GM19099 (cell line): ENCODE results near the gene ATP11B.

ENCODE experiments used
- POLR2A ChIP-seq: IDR thresholded peaks from 3 replicates; pipeline ENCODE4 v1.6.1; 2011; ENCODE audit warnings: low read depth; ENCODE audit not compliant: insufficient read length; ENCODE audit errors: extremely low read depth

ATP11B gene

DNA sequence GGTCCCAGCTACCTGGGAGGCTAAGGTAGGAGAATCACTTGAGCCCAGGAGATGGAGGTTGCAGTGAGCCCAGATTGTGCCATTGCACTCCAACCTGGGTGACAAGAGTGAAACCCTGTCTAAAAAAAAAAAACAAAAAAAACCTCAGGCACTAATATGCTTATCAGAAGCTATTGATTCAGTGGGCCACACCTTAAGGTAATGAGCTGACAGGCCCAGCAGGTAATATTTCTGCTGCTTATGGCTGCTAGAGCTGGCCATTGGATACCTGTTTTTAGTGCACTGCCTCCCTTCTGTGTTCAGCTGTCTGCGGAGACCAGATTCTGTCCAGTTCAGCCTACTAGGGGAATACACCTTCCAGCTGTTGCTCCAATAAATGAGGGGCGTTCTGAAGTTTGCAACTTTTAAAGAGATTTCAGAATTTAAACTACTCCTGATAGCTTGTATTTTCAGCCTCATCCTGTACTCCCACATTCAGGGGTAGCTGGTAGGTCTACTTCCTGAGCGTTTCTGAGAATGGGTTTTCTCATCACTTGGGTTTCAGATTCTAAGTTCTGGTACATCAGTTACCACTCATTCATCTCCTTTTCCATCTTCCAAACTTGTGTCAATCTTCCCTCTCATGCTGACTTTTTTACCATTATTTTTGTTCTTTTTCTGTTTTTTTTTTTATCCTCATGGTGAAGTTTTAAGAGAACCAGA lies 69.0 kb downstream of the ATP11B start:
- TF ChIP-seq POLR2A = no peak

DNA sequence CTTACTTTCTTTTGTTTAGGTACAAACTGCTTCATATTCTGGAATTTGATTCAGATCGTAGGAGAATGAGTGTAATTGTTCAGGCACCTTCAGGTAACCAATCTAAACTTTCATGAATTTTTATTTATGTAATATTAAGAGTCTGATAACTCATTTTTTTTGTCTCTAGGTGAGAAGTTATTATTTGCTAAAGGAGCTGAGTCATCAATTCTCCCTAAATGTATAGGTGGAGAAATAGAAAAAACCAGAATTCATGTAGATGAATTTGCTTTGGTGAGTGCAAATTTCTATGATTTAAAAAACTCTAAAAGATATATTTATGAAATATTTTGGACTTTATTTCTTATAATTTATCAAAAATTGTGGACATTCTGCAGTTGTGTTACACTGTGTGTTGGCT lies 75.8 kb downstream of the ATP11B start:
- no peak for TF ChIP-seq POLR2A

DNA sequence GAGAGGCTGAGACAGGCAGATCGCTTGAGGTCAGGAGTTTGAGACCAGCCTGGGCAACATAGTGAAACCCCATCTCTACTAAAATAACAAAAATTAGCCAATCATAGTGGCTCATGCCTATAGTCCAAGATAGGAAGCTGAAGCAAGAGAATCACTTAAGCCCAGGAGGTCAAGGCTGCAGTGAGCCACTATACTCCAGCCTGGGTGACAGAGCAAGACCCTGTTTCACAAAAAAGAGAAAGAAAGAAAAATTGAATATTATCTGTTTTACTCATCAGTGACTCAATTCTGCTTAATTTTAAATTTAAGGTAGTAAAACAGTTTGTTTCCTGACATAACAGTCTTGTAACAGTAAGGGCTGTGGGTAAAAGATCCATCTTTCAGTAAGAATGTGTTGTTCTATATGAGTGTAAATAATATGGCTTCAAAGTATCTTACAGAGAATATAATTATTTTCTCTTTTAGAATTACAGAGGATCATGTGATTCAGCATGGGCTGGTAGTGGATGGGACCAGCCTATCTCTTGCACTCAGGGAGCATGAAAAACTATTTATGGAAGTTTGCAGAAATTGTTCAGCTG lies 85.8 kb downstream of the ATP11B start:
- no peak for TF ChIP-seq POLR2A

DNA sequence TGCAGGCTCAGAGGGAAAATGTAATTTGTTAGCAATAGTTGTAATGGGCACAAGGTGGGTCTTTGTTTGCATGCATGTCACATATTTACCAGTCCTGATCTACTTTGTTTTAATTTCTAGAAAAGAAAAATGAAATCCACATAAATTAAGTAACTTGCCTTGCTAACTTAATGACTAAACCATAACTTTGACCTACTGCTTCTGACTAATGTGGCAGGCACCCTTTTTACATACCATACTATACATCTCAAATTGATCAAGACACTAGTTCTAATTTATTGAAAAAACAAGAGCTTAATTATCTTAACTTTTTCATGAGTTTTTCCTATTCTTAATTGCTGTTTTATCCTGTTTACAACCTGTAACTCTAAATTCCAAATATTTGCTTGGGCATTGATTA lies 93.2 kb downstream of the ATP11B start:
- TF ChIP-seq POLR2A = no peak

DNA sequence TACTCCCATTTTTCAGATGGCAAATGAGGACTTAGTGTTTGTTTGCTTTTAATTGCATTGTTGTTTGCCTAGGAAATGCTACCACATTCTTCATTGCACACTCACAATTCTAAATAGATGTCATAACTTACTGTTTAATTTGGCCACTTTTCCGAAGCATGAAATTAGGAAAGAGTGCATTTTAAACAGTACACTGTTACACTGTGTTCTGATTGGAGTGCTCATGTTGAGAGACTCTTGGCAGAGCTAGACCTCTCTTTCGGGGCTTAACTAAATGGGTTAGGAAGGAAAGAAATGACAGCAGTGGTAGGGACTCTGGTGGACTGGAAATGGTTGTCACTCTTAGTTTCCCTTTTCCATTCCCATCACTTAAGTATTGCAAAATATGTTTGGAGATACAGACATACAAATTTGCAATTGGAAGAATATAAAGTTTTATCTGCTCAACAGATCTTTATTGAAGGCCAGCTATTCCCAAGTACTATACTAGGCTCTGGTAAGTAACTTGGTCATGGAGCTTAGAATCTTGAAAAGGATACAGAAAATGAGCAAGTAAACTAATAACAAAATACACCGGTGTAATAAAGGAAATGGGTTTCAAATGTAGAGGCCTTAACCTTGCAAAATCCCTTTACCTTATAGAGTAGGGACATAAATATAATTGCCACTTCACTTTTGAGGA lies 96.8 kb downstream of the ATP11B start:
- no peak for TF ChIP-seq POLR2A

DNA sequence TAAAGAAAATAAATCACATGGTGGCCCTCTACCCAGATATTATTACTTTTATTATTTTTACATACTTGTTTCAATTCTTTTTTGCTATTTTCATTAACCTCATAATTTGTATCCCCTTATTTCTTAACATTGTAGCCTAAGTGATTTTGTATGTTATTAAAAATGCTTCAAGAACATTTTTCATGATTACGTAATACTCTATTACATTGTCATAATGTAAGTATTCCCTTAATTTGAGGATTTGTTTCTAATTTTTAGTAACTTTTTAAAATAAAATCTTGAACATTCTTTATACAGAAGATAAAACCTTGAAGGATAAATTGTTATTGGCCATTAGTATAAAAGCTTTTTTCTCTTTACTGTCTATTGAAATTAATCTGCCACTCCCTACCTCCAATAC lies 98.1 kb downstream of the ATP11B start:
- TF ChIP-seq POLR2A = no peak

DNA sequence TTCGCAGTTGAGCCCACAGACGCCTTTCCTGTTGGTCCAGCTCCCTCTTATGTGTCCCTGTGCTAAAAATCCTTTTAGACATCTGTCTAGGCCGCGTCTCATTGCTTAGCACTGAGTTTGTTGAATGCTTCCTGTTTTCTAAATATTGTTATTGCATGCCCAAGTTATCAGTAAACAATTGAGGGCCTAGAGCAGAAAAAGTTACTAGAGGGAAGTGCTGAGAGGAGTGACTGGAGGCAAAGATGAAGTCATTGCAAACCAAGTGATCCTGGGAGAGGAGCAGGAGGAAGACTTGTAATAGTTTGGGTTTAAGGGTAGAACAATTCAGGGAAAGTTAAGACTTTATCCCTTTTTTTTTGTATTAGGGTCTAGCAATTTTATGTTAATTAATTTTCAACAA lies 98.9 kb downstream of the ATP11B start:
- TF ChIP-seq POLR2A = no peak

DNA sequence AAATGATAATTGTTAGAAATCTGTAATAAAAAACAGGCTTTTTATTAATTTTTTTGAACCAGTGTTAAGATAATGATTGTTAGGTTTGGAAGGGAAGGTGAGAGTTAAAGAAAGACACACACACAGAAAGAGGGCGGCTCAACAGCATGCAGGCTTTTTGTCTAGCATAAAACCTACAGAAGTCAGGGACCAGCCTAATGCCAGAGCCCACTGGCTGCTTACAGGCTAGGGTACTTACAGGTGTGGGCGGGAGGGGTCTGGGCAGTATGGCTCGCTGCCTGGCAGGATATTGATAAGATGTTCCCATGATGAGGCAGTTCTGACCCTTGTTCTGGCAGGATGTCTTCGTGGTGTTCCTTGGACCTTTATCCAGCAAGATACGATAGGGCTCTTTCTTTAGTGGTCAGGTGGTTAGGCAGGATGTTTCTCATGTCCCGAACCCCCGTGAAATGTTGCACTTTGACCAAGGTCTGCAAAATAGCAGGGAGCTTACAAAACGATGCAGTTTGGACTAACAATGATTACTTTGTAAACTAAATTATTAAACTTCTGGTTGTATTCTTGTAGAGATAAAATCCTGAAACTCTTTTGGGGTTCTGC lies 102.3 kb downstream of the ATP11B start:
- TF ChIP-seq POLR2A = no peak

DNA sequence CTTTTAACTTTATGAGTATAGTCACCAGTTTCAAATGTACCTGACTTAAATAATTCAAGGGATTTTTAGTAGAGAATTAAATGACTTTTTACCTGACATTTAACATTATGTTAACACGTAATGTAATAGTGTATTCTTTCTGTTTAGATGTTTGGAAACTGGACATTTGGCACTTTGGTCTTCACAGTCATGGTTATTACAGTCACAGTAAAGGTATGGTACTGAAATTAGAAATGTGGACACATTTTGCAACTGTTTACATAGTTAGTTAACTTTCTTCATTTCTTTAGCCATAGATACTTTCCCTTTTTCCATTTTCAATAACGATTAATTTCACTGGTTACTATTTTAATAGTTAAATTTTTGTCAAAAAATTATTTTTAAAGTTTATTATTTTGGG lies 103.2 kb downstream of the ATP11B start:
- no peak for TF ChIP-seq POLR2A

DNA sequence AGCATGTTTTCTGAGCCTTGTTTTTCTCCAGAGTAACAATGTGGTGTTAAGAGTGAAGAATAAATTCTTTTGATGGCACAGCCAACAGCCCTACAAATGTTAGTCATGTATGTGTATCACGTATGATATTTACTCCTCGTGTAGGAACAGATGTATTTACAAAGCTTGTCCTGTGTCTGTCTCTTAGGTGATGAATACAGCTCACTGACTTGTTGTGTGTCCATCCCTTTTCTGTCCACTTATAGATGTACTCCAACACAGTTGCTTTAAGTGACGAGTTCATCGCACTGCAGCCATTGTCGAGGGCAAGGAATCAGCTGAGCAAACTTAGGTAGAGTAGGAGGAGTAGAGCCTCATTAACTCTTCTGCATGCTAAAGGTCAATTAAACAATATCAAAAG lies 108.9 kb downstream of the ATP11B start:
- TF ChIP-seq POLR2A = no peak

DNA sequence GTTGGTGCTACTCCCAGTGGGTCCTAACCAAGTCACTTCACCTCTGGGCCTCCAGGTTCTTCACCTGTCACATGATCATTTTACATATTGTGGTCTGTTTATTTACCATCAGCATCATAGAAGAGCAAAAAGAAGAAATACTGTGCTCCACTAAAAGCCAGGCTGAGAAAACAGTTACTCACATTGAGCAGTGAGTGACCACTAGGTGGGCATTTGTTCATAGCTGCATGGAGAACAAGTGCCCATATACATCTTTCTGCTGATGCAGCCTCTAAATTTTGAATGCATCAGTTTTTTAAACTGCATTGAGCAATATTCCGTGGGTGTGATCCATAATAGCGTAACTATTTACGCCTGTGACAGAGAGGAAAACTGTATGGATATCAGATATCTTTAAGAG lies 110.9 kb downstream of the ATP11B start:
- no peak for TF ChIP-seq POLR2A

DNA sequence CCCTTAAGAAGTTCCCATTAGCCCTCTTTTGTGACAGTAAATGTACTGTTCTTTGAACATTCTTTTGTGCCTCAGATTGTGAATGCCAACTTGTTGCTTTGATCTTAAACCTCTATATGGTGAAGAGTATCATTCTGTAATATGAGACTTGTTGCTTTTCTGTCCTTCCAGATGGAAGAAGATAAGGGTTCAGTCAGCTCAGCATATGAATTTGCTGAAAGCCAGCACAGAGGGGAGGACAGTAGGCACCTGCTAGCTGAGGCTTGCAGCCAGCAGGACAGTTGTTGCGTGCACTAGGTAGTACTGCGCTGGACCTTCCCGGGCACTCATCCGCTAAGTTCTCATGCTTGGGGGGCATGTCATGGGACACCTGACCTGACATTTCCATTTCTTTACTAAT lies 112.3 kb downstream of the ATP11B start:
- no peak for TF ChIP-seq POLR2A

DNA sequence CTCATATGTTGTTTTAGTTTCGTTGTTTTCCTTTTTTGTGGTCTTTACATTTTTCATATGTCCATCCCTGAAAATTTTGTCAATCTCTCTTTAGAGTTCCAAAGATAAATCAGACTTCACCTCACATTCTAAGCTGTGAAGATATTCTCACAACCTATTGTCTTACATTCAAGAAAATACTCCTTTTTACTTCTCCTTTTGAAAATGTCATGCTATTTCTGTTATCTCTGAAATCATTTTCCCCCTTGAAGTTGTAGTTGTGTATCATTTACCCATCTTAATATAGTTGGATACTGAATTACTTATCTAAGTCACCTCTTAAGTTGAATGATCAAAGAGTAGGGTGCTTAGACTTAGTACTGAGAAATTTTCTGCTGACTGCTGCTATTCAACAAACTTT lies 112.7 kb downstream of the ATP11B start:
- no peak for TF ChIP-seq POLR2A

DNA sequence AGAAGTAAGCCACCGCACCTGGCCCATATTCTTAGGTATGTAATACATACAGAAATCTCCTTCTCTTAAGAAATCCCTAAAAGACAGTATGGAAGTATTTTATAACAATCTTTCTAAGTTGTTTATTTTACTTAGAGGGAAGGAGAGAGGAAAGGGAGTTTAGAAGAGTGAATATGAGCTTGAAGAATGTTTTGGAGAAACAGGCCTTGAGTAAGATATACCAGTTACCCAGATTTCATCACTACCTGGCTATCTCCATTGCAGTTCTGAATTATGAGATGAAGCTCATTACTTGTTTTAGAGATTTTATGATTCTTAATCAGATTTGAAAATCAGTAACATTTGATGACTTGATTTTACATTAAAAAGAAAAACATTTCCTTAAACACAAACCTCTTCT lies 115.2 kb downstream of the ATP11B start:
- TF ChIP-seq POLR2A = no peak

DNA sequence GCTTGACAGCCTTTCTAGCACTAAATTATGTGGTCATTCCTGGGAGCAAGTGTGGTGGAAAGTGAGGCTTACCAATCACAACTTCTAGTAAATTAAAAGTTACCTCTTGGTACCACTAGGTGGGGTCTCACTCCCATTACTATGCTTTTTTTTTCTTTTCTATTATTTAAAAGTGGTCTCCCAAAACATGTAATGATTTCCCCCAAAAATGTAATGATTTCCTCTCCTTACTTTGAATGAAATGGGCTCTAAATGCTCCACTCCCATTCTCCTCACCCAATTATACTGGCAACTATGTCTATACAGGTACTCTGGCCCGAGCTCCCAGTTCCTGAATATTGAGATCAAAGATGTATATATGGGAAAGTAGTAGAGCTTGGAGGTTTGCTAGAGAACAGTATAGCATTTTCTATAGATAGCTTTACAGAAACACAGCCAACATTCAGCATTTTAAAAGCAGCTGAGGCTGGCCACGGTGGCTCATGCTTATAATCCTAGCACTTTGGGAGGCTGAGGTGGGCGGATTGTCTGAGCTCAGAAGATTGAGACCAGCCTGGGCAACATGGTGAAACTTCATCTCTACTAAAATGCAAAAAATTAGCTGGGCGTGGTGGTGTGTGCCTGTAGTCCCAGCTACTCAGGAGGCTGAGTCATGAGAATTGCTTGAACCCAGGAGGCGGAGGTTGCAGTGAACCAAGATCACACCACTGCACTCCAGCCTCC lies 116.2 kb downstream of the ATP11B start:
- TF ChIP-seq POLR2A = no peak
